HG03575 (cell line): ENCODE measurements around the gene MDFIC2.

Source experiments
- ATAC-seq: cut with Tn5 transposase; IDR thresholded peaks from one replicate; pipeline ENCODE4 v1.9.1; 2021; ENCODE audit not compliant: unreplicated experiment, insufficient number of reproducible peaks, low FRiP score; ENCODE audit errors: extremely low read depth

The MDFIC2 gene

DNA sequence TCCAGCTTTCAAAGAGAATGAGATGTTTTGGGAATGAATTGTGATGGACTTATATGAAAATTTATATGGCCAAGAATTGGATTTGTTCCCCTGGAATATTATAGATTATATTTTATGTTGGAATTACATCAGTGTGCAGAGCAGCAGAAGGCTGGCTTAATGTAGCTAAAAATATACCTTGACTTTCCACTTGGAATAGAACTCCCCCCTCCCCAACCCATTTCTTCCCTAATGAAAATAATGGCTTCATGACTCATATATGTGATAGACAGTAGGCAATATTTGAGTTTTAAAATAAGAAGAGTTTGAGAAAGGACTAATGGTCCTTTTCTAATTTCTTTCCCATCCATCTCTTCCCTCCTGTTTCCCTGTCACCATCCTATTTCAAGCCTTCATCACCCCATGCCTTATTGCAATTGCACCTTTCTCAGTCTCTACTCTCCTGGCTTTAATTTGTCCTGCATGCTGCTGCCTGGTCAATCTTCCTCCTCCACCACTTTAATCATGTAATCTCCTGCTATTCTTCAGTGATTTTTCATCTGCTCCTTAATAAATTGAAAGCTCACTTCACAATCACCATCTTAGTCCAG lies 122.5 kb downstream of the MDFIC2 start:
- ATAC-seq, result no peak

DNA sequence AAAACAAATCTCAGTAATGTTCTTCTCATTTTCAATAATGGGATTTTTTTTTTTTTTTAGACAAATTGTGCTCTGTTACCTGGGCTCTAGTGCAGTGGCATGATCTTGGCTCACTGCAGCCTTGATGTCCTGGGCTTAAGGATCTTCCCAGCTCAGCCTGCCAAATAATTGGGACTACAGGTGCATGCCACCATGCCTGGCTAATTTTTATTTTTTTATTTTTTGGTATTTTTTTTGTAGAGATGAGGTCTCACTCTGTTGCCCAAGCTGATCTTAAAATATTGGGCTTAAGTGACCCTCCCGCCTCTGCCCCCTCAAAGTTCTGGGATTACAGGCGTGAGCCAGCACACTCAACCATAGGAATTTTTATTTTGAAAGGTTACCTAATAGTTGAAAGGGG lies 126.2 kb downstream of the MDFIC2 start:
- no peak for ATAC-seq

DNA sequence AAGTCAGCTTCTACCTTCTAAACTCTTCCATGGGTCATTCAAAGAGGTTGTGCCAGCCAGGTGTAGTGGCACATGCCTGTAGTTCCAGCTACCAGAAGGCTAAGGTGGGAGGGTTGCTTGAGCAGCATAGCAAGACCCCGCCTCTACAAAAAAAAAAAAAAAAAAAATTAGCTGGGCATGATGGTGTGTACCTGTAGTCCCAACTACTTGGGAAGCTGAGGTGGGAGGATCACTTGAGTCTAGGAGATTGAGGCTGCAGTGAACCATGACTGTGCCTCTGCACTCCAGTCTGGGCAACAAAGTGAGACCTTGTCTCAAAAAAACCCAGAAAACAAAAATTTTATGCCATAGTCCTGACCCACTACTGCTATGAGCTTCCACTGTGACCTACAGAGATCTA lies 126.8 kb downstream of the MDFIC2 start:
- no peak for ATAC-seq

DNA sequence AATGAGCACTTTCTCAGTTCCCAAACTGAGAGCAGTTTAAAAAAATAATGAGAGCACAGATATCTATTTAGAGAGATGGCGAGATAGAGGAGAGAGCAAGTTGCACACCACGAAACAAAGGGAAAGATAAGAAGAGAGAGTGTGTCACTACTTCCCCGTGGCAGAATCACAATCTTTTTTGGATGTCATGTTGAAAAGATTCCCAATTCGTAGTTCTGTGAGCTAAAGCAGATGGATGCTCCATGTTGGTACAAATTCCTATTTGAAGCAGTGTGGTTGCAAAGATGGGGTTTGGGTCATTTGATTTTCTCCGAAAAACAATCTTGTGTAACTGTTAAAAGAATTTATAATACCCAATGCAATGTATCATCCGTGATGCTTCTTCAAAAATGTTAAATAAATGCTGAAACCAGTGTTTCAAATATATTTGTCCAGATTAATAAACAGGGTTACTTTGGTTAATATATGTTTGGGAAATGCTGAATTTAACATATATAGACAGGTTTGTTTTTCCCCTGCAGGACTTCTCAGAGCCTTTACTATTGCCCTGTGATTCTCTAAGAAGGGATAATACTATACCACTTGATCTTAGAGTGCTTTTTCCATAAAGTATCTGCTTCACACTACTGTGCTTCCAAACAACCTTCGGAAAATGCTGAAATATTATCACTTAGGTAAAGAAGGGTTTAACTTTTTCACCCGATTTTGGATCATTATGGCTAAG lies 128.5 kb downstream of the MDFIC2 start:
- no peak for ATAC-seq

DNA sequence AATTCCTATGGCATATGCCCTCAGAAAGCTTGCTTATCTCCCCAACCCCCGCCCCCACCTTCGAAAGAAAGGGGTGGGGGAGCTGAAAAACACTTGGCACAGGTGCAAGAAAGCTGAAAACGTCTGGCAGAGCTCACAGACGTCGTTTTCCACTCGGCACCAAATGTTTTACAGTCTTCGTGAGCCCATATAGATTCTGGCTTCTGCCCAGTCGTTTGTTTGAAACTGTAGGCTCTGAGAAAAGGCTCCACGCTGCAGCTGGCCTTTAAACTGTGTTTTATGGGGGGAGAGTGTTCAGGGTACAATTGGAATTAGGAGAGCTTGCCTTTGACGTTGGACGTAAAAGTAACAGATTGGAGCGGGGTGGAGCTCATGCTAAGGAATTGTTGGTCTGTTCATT lies 130.3 kb downstream of the MDFIC2 start:
- ATAC-seq, result no peak

DNA sequence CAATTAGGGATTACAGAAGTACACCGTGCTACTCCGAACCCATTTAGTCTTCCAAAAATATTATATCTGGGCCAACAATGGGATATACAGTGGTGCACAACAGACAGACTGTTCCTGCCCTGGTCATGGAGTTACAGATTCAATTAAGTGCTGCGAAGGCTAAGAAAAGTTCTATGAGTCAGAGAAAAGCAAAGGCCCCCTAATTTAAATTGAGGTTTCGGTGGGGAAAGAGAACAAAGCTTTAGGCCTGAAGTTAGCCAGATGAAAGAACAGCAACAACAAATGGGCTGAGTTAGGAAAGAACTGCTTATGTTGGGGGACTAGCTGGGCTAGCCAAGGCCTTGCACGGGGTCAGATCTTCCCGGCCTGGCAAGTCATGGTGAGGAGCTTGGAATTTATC lies 131.8 kb downstream of the MDFIC2 start:
- no peak for ATAC-seq

DNA sequence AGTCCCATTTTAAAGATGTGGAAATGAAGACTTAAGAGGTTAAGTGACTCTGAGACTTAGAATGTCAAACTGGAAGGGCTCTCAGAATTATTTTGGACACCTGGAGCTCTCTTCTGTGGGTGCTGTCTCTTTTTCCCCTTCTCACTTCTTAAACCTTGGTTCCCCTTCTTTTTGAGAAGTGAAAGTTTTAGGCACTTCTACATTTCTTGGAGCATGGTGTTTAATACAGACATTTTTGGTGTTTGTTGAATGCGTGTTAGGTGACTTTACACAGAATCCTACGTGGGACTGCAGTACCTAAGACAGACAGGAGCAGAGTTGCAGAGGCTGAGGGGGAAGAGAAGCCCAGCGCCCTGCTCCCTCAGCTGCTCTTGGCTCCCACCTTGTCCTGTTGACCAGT lies 133.3 kb downstream of the MDFIC2 start:
- no peak for ATAC-seq

DNA sequence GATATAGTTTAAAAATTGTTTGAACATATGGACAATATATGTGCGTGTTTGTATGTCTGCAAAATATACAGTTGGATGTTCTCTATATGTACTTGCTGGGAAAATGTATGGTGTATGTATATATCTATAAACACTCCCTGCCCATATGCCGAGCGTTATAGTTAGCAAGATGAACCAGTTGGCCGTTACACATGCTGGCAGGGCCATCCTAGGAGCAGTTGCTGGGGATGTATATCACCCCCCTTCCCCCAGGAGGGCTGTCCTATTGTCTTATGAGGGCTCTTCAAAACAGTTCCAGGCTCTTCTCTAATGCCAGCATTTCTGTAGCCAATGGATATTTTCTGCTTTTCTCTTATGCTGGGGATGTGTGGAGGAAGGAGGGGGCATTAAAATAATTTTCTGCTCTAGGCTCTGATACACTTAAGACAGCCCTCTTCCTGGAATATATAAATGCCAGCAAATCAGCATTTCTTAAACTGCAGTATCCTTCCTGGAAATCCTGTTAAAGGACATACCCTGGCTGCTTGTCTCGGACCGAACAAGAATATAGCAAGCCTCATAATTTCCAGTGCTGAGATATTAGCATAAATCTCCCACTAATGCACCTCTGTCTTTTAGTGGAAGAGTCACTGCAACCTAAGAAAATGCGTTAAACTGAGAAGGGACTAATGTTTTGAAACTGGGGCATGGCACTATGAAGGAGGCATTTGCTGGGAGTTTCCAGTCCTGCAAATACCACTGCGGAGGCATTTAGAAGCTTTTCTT lies 134.4 kb downstream of the MDFIC2 start:
- no peak for ATAC-seq

DNA sequence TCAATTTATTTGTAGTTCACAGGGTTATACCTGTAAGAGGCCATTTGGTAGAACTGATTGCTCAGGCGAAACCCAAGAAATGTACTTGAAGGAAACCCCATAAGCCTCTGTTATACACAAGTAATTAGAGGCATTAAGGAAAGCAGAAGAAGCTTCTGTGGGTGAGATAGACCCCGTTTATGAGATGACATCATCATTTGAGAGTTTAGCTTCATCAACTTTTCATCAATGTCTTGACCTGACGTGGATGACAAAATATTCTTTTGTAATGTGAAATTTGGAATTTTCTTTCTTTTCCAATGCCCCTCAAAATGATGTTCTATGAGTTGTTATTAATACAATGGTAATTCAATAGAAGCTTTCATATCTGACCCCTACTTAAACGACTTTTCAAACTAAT lies 136.2 kb downstream of the MDFIC2 start:
- no peak for ATAC-seq

DNA sequence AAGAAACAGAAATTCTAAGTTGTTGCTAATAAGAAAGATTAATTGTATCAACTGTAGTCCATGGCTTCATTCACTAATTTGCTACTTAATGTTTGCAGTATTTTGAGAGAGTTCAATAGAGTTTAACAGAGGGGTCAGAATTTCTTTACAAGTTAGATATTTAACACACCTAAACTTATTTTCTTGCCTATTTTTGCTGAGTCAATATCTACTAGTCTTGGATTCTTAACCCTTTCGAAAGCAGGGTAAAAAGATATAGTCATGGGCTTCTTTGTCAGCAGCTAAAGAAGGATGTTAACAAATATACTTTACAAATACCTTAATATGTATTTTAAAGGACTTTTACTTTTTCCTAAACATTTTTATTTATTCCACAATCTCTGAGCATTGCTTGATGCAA lies 155.6 kb downstream of the MDFIC2 start:
- no peak for ATAC-seq

DNA sequence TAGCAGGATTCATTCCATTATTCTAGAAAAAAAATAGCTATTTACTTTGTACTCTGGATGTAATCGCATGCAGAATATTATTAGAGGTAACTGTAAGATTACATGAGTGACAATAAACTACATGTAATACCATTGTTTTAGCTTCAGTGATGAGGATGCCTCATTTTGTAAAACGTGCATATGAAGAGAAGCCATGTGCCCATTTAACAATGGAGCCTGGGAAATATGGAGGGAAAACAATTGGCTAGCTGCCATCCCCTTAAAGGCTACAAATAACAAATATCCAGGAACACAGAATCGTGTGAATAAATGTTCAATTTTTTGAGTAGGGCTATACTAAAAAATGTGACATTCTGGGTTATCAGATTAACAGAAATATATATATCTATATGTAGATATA lies 161.8 kb downstream of the MDFIC2 start:
- no peak for ATAC-seq

DNA sequence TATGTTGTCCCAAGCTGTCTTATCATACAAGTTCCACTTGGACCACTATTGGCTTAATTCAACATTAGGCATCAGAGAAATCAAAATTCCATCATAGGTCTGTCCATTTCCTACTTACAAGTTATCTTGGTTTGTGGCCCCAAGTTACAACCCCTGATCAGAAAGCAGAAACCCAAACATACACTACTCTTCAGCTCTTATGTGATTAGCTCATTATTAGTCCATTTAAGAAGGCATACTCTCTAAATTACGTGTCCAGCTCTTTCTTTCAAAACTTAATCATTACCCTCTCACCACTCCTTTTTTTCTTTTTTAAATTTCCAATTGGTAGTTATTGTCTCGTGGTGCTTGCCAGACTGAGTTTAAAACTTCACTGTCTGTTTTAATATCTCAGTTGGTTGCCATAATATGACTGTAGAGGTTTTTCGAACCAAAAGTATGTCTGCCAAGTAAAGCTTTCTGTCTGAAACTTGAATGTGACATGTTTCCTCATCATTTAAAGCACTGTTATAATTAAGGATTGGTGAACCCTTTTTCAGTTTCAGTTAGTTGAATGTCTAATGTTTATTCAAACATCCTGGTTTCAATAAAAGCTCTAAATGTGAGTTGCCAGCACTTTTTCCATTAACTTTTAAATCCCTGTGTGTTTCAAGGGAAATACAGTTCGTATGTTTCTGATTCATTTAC lies 162.6 kb downstream of the MDFIC2 start:
- ATAC-seq, result no peak
